Posterior vena cava (tissue), 2 donors: Measurements from ENCODE around the gene ABCA3. TPM values are rescaled to one million over a fixed set of nuclear protein-coding genes. Genes with fewer than 3 reads are reported as not detected.
"Not testable (repeated sequence)": the region's sequence is repeated elsewhere in the genome, so short reads cannot be mapped to it uniquely, and the experiment has no call there.

Experiments used
- DNase-seq: peaks from one replicate; pipeline ENCODE4 v3.0.0-alpha.2; 2020; ENCODE audit warnings: low spot score
- intact Hi-C, 2 donors: fragments of 100-400 bp; cut with DNase I; formaldehyde crosslinking; loops; one replicate each; pipeline versions ENCODE4 v1.14.1 to v1.14.2; 2022 to 2023
- long read RNA-seq, 2 donors: library from polyadenylated mRNA; unstranded; transcript quantifications; one replicate each; pipeline ENCODE4 v2.0.0, GENCODE V29; 2020 to 2021
- total RNA-seq, 2 donors: library from RNA; stranded (reverse); fragmentation: NEBNext Ultra II Directional; extraction: Animal tissue kit (Norgen Biotek cat#: 25700); gene quantifications; one replicate each; pipeline ENCODE4 v1.2.1, GENCODE V29; 2021
- donor health status: DM: yes; HTN: yes; CAD: no.
- donor health status: DM: yes; HTN: yes; CAD: no.

The ABCA3 gene
- 10 to 100 TPM in 1 of 2 donors, 1 to 10 TPM in 1; 9.6 to 16.6 TPM for total RNA-seq
- long read RNA-seq, donor 1, full-length matches to known transcripts: 1 of 13 reads
- long read RNA-seq, donor 1, partial matches to known transcripts: 12 of 13 reads
- long read RNA-seq, donor 1, other reads (novel, unspliced or antisense): 0 of 13 reads
- long read RNA-seq, donor 2, partial matches to known transcripts: 26 of 28 reads
- long read RNA-seq, donor 2, other reads (novel, unspliced or antisense): 2 of 28 reads

DNA sequence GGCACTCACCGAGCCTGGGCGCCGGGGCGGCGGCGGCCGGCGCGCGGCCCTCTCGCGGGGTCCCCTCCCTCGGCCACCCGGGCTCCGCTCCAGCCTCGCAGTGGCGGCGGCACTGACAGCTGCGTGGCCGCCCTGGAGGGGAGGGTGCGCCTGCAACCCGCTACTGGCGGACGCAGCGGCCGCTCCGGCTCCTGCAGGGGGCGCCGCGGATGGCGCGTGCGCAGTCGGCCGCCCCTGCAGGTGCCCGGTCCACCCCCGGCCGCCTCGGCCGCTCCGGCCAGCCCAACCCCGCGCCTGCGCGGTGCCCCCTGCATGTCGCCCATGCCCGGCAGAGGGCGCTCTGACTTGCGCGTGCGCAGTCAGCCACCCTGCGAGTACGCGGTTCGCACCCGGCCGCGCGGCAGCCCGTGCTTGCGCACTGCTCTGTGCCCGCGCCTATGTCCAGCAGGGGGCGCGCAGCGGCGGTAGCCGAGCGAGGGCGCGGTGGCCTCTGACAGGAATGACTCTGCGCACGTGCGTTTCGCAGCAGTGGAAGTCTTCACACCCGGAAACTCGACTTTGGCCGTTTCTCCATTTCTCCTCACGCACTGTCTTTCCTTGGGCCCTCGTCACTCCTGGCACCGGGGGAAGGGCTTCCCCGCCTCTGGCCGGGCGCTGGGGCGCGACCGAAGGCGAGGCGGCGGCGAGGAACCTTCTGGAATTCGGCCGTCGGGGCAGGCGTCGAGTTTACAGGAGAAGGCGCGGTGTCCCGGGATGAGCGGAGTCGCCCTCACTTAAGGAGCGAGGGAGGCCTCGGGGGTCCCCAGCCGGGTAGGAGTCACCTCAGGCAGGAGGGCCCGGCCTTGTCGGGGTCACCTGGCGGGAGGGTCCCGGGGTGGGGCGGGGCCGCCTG is at the start of gene ABCA3:
ABCA3 (minus strand) TSS at position 165 of the 892 bp plus-strand sequence. CDS start 14,262 bp downstream, outside the sequence.
- peak; percentile 98 for DNase-seq
- intact Hi-C loops: loop anchor here (5.0 kb wide), 1 partner anchor 161 kb away; no protein-coding TSS in a partner anchor

DNA sequence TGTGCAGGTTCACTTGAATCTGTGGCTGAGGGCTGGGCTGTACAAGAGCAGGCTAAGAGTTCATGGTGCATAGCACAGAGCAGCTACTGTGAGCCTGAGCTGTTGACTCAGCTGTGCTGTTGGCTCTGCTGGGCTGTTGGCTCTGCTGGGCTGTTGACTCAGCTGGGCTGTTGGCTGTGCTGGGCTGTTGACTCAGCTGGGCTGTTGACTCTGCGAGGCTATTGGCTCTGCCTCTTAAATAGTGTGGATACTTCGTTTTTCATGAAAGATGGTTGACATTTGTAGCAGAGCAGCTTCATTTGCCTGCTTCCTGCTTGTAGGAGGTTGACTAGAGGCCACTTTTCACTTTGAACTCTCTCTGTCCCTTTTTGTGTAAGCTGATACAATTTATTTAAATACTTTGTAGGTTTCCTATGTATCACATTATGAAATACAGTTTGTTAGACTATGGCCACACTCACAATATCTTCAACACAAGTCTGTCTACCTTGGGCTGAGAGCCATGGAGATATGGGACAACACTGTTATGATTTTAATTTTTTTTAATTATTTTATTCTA is 48.4 kb upstream of the ABCA3 start:
- intact Hi-C loops: no loop called here
- no peak for DNase-seq

DNA sequence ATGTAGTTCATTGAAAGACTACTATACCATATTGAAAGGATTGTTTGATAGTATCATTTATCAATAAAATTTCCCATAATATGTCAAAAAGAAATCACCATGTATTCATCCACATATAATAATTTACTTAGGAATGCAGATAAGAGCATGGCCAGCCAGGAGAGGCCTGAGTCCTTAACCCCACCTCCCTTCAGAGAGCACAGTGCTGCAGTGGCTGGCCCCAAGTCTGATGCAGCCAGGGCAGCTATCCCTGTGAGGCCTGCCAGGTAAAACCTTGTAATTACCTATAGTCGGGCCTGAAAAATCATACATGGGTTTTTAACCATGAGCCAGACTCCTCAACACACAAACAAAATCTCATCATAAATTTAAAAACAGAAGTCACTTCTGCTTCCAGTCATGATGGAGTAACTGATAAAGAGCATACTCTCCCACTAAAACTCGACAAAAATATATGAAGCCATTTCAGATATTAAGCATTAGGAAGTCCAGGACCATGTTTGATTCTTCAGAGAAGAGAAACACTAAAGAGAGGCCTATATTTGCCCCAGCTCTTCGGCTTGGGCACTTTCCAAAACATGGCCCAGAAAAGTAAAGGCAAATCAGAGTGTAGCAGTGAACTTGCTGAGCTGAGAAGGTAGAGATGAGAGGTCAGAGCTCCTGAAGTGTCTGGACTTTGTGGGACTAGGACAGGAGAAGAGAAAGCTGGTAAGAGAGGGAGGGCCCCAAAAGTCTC is 47.8 kb upstream of the ABCA3 start:
- intact Hi-C loops: no loop called here
- no peak for DNase-seq

DNA sequence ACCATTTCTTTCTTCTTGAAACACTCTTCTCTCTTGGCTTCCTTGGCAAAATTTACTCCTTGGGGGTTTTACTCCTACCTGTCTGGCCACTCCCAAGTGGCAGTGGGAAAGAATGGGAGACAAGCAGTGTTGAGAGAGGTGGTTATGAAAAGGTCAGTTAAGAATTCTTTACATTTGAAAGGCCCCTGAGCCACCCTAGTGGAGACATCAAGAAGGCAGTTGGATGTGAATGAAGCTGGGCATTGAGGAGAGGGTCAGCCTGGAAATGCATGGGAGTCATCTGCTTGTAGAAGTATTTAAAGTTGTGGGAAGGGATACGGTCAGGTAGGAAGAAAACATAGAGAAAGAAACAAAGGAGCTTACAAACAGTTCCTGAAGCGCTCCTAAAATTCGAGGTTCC is 46.5 kb upstream of the ABCA3 start:
- intact Hi-C loops: no loop called here
- DNase-seq: no peak

DNA sequence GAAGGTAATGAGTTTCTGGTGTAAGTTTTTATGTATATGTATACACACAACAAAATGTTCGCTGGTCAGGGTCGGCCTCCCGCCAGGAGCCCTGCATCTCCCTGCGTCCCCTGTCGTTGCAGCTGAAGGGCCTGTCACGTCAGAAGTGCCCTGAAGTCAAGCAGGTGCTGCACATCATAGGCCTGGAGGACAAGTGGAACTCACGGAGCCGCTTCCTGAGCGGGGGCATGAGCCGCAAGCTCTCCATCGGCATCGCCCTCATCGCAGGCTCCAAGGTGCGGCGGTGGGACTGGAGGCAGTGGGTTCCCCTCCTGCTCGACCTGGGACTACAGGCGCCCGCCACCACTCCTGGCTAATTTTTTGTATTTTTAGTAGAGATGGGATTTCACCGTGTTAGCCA is 45.5 kb upstream of the ABCA3 start:
- intact Hi-C loops, DNase-seq: not testable (repeated sequence)

DNA sequence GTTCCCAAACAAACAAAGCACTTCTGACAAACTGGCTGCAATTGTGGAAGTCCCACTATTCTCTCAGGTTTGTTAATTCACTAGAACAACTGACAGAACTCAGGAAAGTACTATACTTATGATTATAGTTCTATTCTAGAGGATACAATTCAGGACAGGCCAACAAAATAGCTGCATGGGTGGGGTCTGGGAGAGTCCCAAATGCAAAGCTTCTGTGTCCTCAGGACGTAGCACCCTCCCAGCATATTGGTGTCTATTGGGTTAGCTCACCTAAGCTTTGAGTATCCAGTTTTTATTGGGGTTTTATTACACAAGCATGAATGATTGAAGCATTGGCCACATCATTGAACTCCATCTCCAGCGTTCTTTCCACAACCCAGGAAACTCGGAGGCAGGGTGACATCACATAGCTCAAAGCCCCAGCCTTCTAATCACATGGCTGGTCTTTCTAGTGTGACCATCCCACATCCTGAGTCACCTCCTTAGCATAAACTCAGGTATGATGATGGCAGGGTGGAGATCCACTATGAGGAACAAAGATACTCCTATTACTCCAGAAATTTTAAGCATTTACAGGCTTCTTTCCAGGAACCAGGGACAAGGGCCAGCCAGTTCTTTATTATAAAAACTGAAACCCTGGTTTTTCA is 44.8 kb upstream of the ABCA3 start:
- intact Hi-C loops: no loop called here
- no peak for DNase-seq

DNA sequence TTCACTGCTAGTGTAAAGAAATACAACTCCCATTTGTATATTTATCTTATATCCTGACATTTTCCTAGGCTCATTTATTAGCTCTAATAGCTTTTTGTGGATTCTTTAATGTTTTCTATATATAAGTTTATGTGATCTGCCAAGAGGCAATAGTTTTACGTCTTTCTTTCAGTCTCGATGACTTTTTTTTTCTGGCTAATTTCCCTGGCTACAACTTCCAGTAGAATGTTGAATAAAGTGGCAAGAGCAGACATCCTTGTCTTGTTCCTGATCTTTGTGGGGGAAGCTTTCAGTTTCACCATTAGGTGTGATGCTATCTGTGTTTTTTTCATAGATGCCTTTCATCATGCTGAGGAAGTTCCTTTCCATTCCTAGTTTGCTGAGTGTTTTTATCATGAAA is 43.9 kb upstream of the ABCA3 start:
- DNase-seq: no peak
- intact Hi-C loops: no loop called here

DNA sequence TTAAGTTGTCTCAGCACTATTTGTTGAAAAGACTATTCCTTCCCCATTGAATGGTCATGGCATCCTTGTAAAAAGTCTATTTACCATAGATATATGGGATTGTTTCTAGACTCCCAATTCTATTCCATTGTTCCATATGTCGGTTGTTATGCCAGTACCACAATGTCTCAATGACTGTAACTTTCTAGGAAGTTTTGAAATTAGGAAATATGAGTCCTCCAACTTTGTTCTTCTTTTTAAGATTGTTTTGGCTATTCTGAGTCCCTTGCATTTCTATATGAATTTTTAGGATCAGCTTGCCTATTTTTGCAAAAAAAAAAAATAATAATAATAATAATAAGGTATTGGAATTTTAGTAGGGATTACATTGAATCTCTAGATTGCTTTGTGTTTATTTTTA is 43.0 kb upstream of the ABCA3 start:
- intact Hi-C loops: no loop called here

DNA sequence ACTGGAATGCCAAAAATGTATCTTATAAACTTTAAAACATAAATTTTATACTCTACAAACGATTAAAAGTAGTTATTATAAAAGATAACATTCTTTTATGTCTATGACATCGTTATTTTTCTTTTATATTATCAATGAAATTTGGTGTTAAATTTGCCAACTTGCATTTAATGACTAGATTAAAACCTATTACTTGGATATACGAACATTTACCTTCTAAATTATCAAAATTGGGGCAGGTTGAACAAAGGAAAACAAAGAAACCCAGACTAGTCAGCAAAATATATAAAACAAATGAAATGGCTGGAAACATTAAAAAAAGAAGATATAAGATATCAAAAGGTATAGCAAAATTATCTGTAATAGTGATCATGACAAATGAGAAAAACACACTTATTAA is 34.1 kb upstream of the ABCA3 start:
- DNase-seq: no peak
- intact Hi-C loops: no loop called here

More for the DNA sequence above, 43.0 kb upstream of the ABCA3 start:
- DNase-seq: no peak

DNA sequence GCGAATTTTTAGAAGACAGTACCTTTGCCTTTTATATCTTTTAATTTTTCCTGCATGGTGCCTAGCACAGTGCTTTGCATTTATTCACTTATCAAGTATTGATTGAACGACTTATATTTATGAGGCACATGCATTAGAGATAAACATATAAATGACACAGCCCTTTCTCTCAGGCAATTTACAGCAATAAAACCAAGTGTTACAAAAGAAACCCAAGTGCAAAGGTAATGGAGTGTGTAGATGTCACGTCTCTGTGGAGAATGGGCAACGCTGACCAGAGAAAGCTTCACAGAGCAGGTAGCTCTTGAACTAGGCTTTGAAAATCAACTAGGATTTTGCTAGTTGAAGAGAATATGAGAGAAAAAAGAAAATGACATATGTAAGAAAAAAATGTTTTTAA is 32.6 kb upstream of the ABCA3 start:
- intact Hi-C loops: no loop called here
- no peak for DNase-seq

DNA sequence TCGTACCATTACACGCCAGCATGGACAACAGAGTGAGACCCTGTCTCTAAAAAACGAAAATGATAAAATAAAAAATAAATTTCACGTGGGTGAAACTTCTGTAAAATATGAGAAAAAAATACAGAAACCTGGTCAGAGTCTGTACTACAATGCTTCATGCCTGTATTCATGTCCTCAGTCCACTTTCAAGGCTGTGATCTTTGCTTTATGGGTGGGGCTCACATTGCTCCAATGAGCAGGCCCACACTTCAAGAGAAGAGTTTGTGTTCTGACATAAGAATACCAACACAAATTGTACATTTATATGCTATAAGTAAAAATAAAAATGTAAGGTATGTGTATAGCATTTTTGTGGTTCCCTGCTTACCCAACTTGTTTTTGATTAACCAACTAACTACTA is 32.2 kb upstream of the ABCA3 start:
- intact Hi-C loops: no loop called here
- DNase-seq: no peak

DNA sequence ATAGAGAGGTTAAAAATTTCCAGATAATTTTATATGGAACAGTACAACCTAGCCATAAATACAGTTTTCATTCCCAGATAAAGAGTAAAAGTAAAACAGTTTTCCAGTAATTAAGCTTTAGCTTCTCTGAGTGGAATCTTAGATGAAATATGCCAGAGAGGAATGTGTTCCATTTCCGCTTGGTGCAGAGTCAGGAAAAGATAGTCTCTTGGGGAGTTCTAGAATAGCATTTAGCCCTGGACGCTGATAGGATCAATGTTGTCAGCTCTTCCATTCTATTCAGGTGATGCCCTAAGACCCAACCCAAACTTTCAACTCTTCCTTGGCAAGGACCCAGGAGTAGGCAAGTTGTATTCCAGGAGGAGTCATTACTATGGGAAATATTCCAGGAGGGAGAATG is 30.9 kb upstream of the ABCA3 start:
- DNase-seq: no peak

DNA sequence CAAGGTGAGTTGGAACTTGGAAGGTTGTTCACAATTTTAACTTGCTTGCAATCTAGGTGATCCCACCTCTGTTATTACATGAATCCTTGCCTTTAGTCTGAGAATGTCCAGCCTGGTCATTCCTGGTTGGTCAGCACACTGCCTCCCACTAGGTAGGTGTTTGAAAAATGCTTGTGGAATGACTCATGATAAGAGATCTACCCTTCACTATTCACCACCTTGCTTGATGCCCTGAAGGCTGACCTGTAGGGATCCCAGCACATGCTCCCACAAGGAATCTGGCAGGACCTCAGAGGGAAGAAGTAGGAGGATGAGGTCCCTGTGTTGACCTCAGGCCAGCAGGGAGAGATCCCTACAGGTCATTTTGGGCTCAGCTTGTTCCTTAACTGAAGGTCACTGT is 30.2 kb upstream of the ABCA3 start:
- intact Hi-C loops: no loop called here
- DNase-seq: no peak

More for the DNA sequence above, 30.9 kb upstream of the ABCA3 start:
- intact Hi-C loops: no loop called here

DNA sequence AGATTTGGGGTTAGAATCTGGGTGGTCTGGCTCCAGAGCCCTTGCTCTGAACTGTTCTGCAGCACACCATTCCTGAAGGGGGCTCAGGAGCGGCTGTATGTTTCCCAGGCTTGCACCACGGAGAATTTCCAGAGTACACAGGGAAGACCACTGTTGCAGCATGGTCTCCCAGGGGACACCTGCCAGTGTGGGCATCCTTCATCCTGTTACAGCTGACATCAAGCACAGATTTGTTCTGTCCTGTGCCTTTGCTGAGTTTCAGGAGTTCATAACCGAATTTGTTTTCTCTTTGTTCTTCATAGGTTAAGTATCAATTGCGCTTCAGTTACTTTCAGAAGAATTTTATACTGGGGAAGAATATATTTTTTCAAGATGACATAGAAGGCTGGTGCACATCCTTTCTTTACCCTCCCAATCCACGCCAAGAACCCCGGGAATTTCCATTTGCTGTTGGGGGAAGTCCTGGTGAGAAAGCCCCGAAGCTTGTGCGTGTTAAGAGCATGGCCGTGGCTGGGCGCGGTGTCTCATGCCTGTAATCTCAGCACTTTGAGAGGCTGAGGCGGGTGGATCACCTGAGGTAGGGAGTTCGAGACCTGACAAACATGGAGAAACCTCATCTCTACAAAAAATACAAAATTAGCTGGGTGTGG is 26.3 kb upstream of the ABCA3 start:
- DNase-seq: no peak
- intact Hi-C loops: loop anchor here in 1 of 2 donors (10.0 kb wide), 1 partner anchor 48 kb away; no protein-coding TSS in a partner anchor

DNA sequence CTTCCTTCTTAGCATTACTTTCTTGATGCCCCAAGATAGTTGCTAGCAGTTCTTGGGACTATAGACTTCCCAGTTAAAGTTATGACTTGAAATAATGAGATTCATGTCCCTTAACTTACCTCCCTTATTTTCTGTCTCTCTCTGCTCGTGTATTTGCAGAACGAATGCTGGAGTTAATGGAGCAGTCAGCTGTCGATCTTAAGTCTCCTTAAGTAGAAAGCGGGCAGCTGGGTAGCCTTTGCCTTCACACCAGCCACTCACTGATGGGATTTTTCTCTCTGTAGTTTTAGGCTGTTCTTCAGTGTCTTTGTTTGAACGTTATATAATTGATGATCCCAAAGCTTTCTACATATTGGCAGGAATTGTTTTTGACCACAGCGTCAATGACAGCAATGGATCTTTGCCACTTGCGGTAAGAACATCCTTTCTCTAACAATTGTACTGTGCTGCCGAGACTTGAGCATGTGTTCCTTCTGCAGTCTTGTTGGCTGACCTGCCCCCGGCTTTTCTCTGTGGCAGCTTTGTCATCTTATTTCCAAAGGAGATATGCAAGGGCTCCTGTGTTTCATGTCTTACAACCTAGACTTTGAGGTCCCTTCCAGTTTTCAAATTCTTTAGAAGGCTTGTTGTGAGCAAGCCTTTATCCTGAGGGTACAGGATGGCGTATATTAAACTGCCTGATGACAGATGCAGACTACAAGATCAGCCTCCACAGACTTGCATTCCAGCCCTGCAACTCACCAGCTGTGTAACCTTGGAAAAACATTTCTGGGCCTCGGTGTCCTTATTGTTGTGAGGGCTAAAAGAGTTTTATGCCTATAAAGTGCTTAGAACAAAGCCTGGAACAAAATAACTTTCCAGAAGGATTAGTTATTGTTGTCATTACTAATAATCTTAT is 25.1 kb upstream of the ABCA3 start:
- no peak for DNase-seq
- intact Hi-C loops: loop anchor here in 1 of 2 donors (10.0 kb wide), 1 partner anchor 49 kb away; no protein-coding TSS in a partner anchor

DNA sequence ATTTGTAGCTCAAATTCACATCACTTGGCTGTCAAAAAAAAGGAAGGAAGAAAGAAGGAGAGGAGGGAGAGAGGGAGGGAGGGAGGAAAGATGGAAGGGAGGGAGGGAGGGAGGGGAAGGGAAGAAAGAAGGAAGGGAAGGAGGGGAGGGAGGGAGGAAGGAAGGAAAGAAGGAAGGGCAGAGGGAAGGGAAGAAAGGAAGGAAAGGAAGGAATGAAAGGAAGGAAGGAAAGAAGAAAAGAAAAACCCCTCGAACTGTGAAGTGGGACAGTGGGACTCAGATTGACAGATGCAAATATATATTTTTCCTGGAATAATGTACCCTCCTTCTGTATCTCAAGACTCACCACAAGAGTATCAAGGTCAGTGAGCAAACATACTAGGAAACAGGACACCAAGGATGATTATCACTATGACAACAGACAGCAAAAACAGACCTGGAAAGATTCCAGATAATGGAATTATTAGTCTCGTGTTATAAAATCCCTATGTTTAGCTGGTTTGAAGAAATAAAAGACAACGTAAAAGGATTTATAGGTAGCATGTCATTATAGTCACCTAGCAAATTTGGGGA is 24.2 kb upstream of the ABCA3 start:
- intact Hi-C loops: loop anchor here in 1 of 2 donors (10.0 kb wide), 1 partner anchor 50 kb away; no protein-coding TSS in a partner anchor
- no peak for DNase-seq

DNA sequence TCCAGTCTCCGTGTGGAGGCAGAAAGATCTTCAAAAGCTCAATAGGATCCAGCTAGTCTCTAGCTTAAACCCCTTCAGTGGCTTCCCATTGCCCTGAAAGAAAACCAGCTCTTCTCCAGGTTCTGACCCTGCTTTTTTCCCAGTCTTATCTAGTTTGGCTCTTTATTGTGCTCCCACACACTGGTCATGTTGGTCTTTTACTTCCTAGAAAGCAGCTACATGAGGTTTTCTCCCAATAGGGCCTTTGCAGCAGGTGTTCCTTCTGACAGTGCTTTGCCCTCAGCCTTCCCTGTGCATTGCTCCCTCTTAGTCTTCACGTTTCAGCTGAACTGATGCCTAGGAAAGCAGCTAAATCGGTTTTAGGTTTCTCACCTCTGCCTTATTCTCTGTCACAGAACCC is 21.7 kb upstream of the ABCA3 start:
- intact Hi-C loops: loop anchor here in 1 of 2 donors (10.0 kb wide), 1 partner anchor 53 kb away; no protein-coding TSS in a partner anchor
- no peak for DNase-seq
